Trophoblast cell (in vitro differentiated cells and primary cell): ENCODE data around the gene COMMD10.
A peak's percentile ranks its signal among the peaks of the same experiment; 100 is the strongest.

Experiments used
- DNase-seq, 2 donors: peaks; one replicate each; pipeline ENCODE4 v3.0.0-alpha.2; 2016
- H2AFZ ChIP-seq: 2 replicates; pipeline ENCODE4 v1.6.1; 2013; ENCODE audit warnings: low read length, moderate library complexity, mild to moderate bottlenecking; ENCODE audit not compliant: insufficient read depth, poor library complexity
- H2AK5ac ChIP-seq: 2 replicates; pipeline ENCODE4 v1.6.1; 2013; ENCODE audit warnings: mild to moderate bottlenecking, low read length
- H2BK120ac ChIP-seq: 2 replicates; pipeline ENCODE4 v1.6.1; 2013; ENCODE audit warnings: low read length, mild to moderate bottlenecking, moderate library complexity; ENCODE audit not compliant: insufficient read depth, poor library complexity
- H2BK12ac ChIP-seq: 2 replicates; pipeline ENCODE4 v1.6.1; 2013; ENCODE audit warnings: mild to moderate bottlenecking, low read length, moderate library complexity
- H2BK5ac ChIP-seq: 2 replicates; pipeline ENCODE4 v1.6.1; 2013; ENCODE audit warnings: low read length, low read depth, moderate library complexity, mild to moderate bottlenecking; ENCODE audit not compliant: poor library complexity
- H3K14ac ChIP-seq: 2 replicates; pipeline ENCODE4 v1.6.1; 2013; ENCODE audit warnings: mild to moderate bottlenecking, low read length
- H3K18ac ChIP-seq: 2 replicates; pipeline ENCODE4 v1.6.1; 2013; ENCODE audit warnings: mild to moderate bottlenecking, low read length
- H3K23ac ChIP-seq: 2 replicates; pipeline ENCODE4 v1.6.1; 2013; ENCODE audit warnings: low read length
- H3K27ac ChIP-seq: 2 replicates; pipeline ENCODE4 v1.5.1; 2013; ENCODE audit warnings: low read depth, mild to moderate bottlenecking, inconsistent platforms, low read length, moderate library complexity
- H3K27me3 ChIP-seq: 2 replicates; pipeline ENCODE4 v1.6.1; 2013; ENCODE audit warnings: inconsistent platforms, mild to moderate bottlenecking, low read length, moderate library complexity; ENCODE audit not compliant: insufficient read depth
- H3K36me3 ChIP-seq, 2 experiments: 1 replicate in 1 of 2; 2 replicates in 1 of 2; pipeline ENCODE4 v1.6.1; 2013; ENCODE audit warnings: low read length in 2 of 2, mild to moderate bottlenecking in 2 of 2, moderate library complexity in 1 of 2; ENCODE audit not compliant: insufficient read depth in 2 of 2, control insufficient read depth in 1 of 2
- H3K4ac ChIP-seq: 2 replicates; pipeline ENCODE4 v1.6.1; 2013; ENCODE audit warnings: low read depth, mild to moderate bottlenecking, low read length, moderate library complexity
- H3K4me1 ChIP-seq, 2 experiments: 1 replicate in 1 of 2; 2 replicates in 1 of 2; pipeline ENCODE4 v1.6.1; 2013; ENCODE audit warnings: low read length in 2 of 2, mild to moderate bottlenecking in 2 of 2, moderate library complexity in 1 of 2; ENCODE audit not compliant: insufficient read depth in 2 of 2, control insufficient read depth in 1 of 2
- H3K4me2 ChIP-seq: 2 replicates; pipeline ENCODE4 v1.6.1; 2013; ENCODE audit warnings: inconsistent platforms, mild to moderate bottlenecking, low read length, moderate library complexity
- H3K4me3 ChIP-seq: 2 replicates; pipeline ENCODE4 v1.5.1; 2013; ENCODE audit warnings: mild to moderate bottlenecking, low read depth, low read length, inconsistent platforms
- H3K79me1 ChIP-seq: one replicate; pipeline ENCODE4 v1.6.1; 2013; ENCODE audit warnings: low read length
- H3K79me2 ChIP-seq: 2 replicates; pipeline ENCODE4 v1.6.1; 2013; ENCODE audit warnings: low read length, mild to moderate bottlenecking; ENCODE audit not compliant: control insufficient read depth, insufficient read depth, poor library complexity
- H3K9ac ChIP-seq: 2 replicates; pipeline ENCODE4 v1.6.1; 2013; ENCODE audit warnings: mild to moderate bottlenecking, low read length
- H3K9me3 ChIP-seq: 2 replicates; pipeline ENCODE4 v1.6.1; 2013; ENCODE audit warnings: low read depth, mild to moderate bottlenecking, control low read depth, inconsistent platforms, low read length; ENCODE audit not compliant: insufficient read depth
- H4K12ac ChIP-seq: 2 replicates; pipeline ENCODE4 v1.6.1; 2013; ENCODE audit warnings: low read depth, mild to moderate bottlenecking, low read length, moderate library complexity
- H4K8ac ChIP-seq: 2 replicates; pipeline ENCODE4 v1.6.1; 2013; ENCODE audit warnings: low read depth, mild to moderate bottlenecking, low read length, moderate library complexity
- H4K91ac ChIP-seq: one replicate; pipeline ENCODE4 v1.6.1; 2013; ENCODE audit warnings: low read depth, mild to moderate bottlenecking, low read length, moderate library complexity
- WGBS: extraction: QIAGEN DNeasy Blood & Tissue Kit; methylation state at CpG from one replicate; pipeline ENCODE4 v1.1.7; 2013; ENCODE audit warnings: missing lambda C conversion rate; ENCODE audit not compliant: insufficient read length, insufficient coverage; ENCODE audit errors: extremely low coverage; 5-methylcytosine and 5-hydroxymethylcytosine counted together

Gene COMMD10

GRCh38 chr5:116289276-116289675, 204.5 kb downstream of the COMMD10 start:
- Histone ChIP-seq H3K9ac (no peak overlapping the region), H3K23ac (no peak overlapping the region), H3K36me3 (no peaks in the 10 kb centered on the region), H2BK120ac (no peak overlapping the region), H3K27me3 (no peaks in the 10 kb centered on the region), H2AFZ (no peak overlapping the region), H3K79me2 (no peaks in the 10 kb centered on the region), H2BK5ac (no peak overlapping the region), H2AK5ac (no peak overlapping the region), H3K14ac (no peak overlapping the region), H4K91ac (no peak overlapping the region), H4K12ac (no peak overlapping the region), H4K8ac (no peak overlapping the region), H3K9me3 (no peaks in the 10 kb centered on the region), H2BK12ac (no peak overlapping the region), H3K79me1 (no peaks in the 10 kb centered on the region), H3K4me1 (no peaks in the 10 kb centered on the region), H3K4me2 (no peak overlapping the region), H3K4ac (no peak overlapping the region), H3K18ac (no peak overlapping the region), H3K27ac (no peak overlapping the region), H3K4me3 (no peak overlapping the region)
- DNase-seq: no peak
- no CpG with 5 or more reads among the region's 3 CpGs for WGBS

- Histone ChIP-seq H3K9me3 (no peaks in the 10 kb centered on the region), H3K4ac (no peak overlapping the region), H2BK5ac (no peak overlapping the region), H3K14ac (no peak overlapping the region), H3K27me3 (no peaks in the 10 kb centered on the region), H4K12ac (no peak overlapping the region), H2AK5ac (no peak overlapping the region), H3K4me3 (no peak overlapping the region), H2BK12ac (no peak overlapping the region), H4K91ac (no peak overlapping the region), H3K4me2 (no peak overlapping the region), H4K8ac (no peak overlapping the region), H3K36me3 (no peaks in the 10 kb centered on the region), H3K79me2 (no peaks in the 10 kb centered on the region), H3K9ac (no peak overlapping the region), H3K18ac (no peak overlapping the region), H3K27ac (no peak overlapping the region), H3K23ac (no peak overlapping the region), H3K4me1 (no peaks in the 10 kb centered on the region), H3K79me1 (no peaks in the 10 kb centered on the region), H2BK120ac (no peak overlapping the region), H2AFZ (no peak overlapping the region)
- peak in 1 of 2 donors; percentile 53 for DNase-seq
- WGBS: no CpG with 5 or more reads among the region's 1 CpG
Observed at GRCh38 chr5:116291271-116291670, 206.4 kb downstream of the COMMD10 start.

GRCh38 chr5:116292321-116292720, 207.5 kb downstream of the COMMD10 start:
- H3K4me1 ChIP-seq: no peaks in the 10 kb centered on the region
- H2BK120ac ChIP-seq: no peak overlapping the region
- no peaks in the 10 kb centered on the region for H3K27me3 ChIP-seq
- H3K27ac ChIP-seq: no peak overlapping the region
- no peak overlapping the region for H3K14ac ChIP-seq
- H4K12ac ChIP-seq: no peak overlapping the region
- no peak overlapping the region for H3K4ac ChIP-seq
- no peak overlapping the region for H4K91ac ChIP-seq
- H2AK5ac ChIP-seq: no peak overlapping the region
- H3K23ac ChIP-seq: no peak overlapping the region
- no peak overlapping the region for H2AFZ ChIP-seq
- H3K9me3 ChIP-seq: no peaks in the 10 kb centered on the region
- DNase-seq: no peak
- no CpG with 5 or more reads among the region's 4 CpGs for WGBS
- no peak overlapping the region for H3K4me3 ChIP-seq
- H3K18ac ChIP-seq: no peak overlapping the region
- no peak overlapping the region for H4K8ac ChIP-seq
- H3K79me1 ChIP-seq: no peaks in the 10 kb centered on the region
- no peaks in the 10 kb centered on the region for H3K79me2 ChIP-seq
- H3K9ac ChIP-seq: no peak overlapping the region
- no peak overlapping the region for H3K4me2 ChIP-seq
- H3K36me3 ChIP-seq: no peaks in the 10 kb centered on the region
- H2BK5ac ChIP-seq: no peak overlapping the region
- H2BK12ac ChIP-seq: no peak overlapping the region

- peak overlapping the region; percentile 40 for H3K9ac ChIP-seq
- no peak for DNase-seq
- no peak overlapping the region for H2AFZ ChIP-seq
- no peaks in the 10 kb centered on the region for H3K79me2 ChIP-seq
- H3K23ac ChIP-seq: no peak overlapping the region
- H3K9me3 ChIP-seq: no peaks in the 10 kb centered on the region
- no peaks in the 10 kb centered on the region for H3K36me3 ChIP-seq
- H3K79me1 ChIP-seq: no peaks in the 10 kb centered on the region
- no peak overlapping the region for H3K4ac ChIP-seq
- H3K27ac ChIP-seq: no peak overlapping the region
- H3K4me1 ChIP-seq: no peaks in the 10 kb centered on the region
- H3K14ac ChIP-seq: no peak overlapping the region
- no peak overlapping the region for H2BK12ac ChIP-seq
- H4K91ac ChIP-seq: no peak overlapping the region
- no peak overlapping the region for H2BK5ac ChIP-seq
- no peak overlapping the region for H2AK5ac ChIP-seq
- H3K4me2 ChIP-seq: no peak overlapping the region
- H3K18ac ChIP-seq: no peak overlapping the region
- no peak overlapping the region for H2BK120ac ChIP-seq
- H4K12ac ChIP-seq: no peak overlapping the region
- no CpG with 5 or more reads among the region's 4 CpGs for WGBS
- H3K27me3 ChIP-seq: no peaks in the 10 kb centered on the region
- no peak overlapping the region for H3K4me3 ChIP-seq
- no peak overlapping the region for H4K8ac ChIP-seq
Observed at GRCh38 chr5:116296335-116297072, 211.7 kb downstream of the COMMD10 start.
